ENCODE results near the gene PPP4R1.

The PPP4R1 gene

GRCh38 chr18:9558387-9559064 is 55.8 kb downstream of the PPP4R1 start:
- no peak overlapping the region for H3K27ac ChIP-seq
- no peak overlapping the region for H2AFZ ChIP-seq (ENCODE audit: low read depth)
- no peak overlapping the region for H3K4me3 ChIP-seq (IDR thresholded peaks at IDR 0.05; ENCODE audit: insufficient read depth, low read depth, low read length)
- peaks cover 5% of the 10 kb centered on the region for H3K36me3 ChIP-seq (ENCODE audit: insufficient read depth)
- no peaks in the 10 kb centered on the region for H3K79me2 ChIP-seq (ENCODE audit: insufficient read depth, low read depth)
- H4K20me1 ChIP-seq (ENCODE audit: insufficient read depth) = no peaks in the 10 kb centered on the region; the same call in 1 of the 2 replicates
- no peak overlapping the region for H3K9ac ChIP-seq
- no peaks in the 10 kb centered on the region for H3K4me1 ChIP-seq (ENCODE audit: low read depth, poor library complexity, severe bottlenecking)
- no peak overlapping the region for H3K4me2 ChIP-seq
- TF ChIP-seq, protein P1, sequence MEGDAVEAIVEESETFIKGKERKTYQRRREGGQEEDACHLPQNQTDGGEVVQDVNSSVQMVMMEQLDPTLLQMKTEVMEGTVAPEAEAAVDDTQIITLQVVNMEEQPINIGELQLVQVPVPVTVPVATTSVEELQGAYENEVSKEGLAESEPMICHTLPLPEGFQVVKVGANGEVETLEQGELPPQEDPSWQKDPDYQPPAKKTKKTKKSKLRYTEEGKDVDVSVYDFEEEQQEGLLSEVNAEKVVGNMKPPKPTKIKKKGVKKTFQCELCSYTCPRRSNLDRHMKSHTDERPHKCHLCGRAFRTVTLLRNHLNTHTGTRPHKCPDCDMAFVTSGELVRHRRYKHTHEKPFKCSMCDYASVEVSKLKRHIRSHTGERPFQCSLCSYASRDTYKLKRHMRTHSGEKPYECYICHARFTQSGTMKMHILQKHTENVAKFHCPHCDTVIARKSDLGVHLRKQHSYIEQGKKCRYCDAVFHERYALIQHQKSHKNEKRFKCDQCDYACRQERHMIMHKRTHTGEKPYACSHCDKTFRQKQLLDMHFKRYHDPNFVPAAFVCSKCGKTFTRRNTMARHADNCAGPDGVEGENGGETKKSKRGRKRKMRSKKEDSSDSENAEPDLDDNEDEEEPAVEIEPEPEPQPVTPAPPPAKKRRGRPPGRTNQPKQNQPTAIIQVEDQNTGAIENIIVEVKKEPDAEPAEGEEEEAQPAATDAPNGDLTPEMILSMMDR (conservative IDR thresholded peaks at IDR 0.05; ENCODE audit: low read depth, low read length) = no peak
- H3K27me3 ChIP-seq (ENCODE audit: insufficient read depth, low read depth) = no peaks in the 10 kb centered on the region

DNA sequence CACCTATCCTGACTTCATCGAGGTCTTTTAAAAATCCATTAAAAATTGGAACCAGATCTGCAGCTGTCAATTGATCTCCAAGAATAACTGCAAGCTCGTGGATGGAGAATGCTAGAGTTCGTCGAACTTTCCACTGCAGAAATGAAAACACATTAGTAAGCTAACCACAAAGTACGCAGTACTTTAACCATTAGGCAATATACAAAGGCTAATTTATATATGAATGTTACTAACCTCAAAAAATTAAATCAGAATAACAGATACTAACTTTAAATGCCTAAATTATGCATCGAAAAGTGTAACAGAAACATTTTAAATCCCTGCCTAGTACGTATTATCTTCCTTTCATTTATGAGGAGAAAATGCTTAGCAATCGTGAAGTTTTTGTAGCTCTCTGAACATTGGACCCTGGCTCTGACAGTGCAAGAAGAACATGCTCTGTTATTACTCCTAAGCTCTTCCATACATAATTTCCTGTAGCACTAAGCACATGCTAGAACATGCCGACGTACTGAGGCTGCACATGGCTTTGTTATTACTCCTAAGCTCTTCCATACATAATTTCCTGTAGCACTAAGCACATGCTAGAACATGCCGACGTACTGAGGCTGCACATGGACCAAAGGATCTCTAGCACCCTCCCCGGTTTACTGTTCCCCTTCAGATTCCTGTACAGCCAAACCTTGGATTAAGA is 57.0 kb downstream of the PPP4R1 start:
- Histone ChIP-seq H3K27me3 (ENCODE audit: insufficient read depth, low read depth) (no peaks in the 10 kb centered on the region), H2AFZ (ENCODE audit: low read depth) (no peak overlapping the region), H3K27ac (no peak overlapping the region), H3K79me2 (ENCODE audit: insufficient read depth, low read depth) (no peaks in the 10 kb centered on the region), H3K4me3 (IDR thresholded peaks at IDR 0.05; ENCODE audit: insufficient read depth, low read depth, low read length) (no peak overlapping the region), H3K4me1 (ENCODE audit: low read depth, poor library complexity, severe bottlenecking) (no peaks in the 10 kb centered on the region), H3K4me2 (no peak overlapping the region), H3K9ac (no peak overlapping the region), H3K36me3 (ENCODE audit: insufficient read depth) (peaks cover 8% of the 10 kb centered on the region; the same call in 1 of the 2 replicates), H4K20me1 (ENCODE audit: insufficient read depth) (no peaks in the 10 kb centered on the region; the same call in 1 of the 2 replicates)
- TF ChIP-seq, protein P1 (conservative IDR thresholded peaks at IDR 0.05; ENCODE audit: low read depth, low read length) = no peak

- Histone ChIP-seq H3K4me2 (no peak overlapping the region), H3K4me3 (IDR thresholded peaks at IDR 0.05; ENCODE audit: insufficient read depth, low read depth, low read length) (no peak overlapping the region), H3K79me2 (ENCODE audit: insufficient read depth, low read depth) (no peaks in the 10 kb centered on the region), H3K4me1 (ENCODE audit: low read depth, poor library complexity, severe bottlenecking) (no peaks in the 10 kb centered on the region), H3K9ac (no peak overlapping the region), H3K27ac (no peak overlapping the region), H4K20me1 (ENCODE audit: insufficient read depth) (no peaks in the 10 kb centered on the region; the same call in 1 of the 2 replicates), H2AFZ (ENCODE audit: low read depth) (no peak overlapping the region), H3K36me3 (ENCODE audit: insufficient read depth) (peaks cover 10% of the 10 kb centered on the region; the same call in 1 of the 2 replicates), H3K27me3 (ENCODE audit: insufficient read depth, low read depth) (no peaks in the 10 kb centered on the region)
- TF ChIP-seq, protein P1 (conservative IDR thresholded peaks at IDR 0.05; ENCODE audit: low read depth, low read length) = no peak
Observed at GRCh38 chr18:9552616-9553015, 61.7 kb downstream of the PPP4R1 start.

GRCh38 chr18:9552191-9552590 is 62.2 kb downstream of the PPP4R1 start:
- no peaks in the 10 kb centered on the region for H3K27me3 ChIP-seq (ENCODE audit: insufficient read depth, low read depth)
- no peaks in the 10 kb centered on the region for H4K20me1 ChIP-seq (ENCODE audit: insufficient read depth)
- H3K4me1 ChIP-seq (ENCODE audit: low read depth, poor library complexity, severe bottlenecking) = no peaks in the 10 kb centered on the region
- no peak overlapping the region for H3K4me2 ChIP-seq
- H3K79me2 ChIP-seq (ENCODE audit: insufficient read depth, low read depth) = no peaks in the 10 kb centered on the region
- H3K27ac ChIP-seq = no peak overlapping the region
- H3K9ac ChIP-seq = no peak overlapping the region
- no peak overlapping the region for H3K4me3 ChIP-seq (IDR thresholded peaks at IDR 0.05; ENCODE audit: insufficient read depth, low read depth, low read length)
- no peak overlapping the region for H2AFZ ChIP-seq (ENCODE audit: low read depth)
- peaks cover 14% of the 10 kb centered on the region; the same call in 1 of the 2 replicates for H3K36me3 ChIP-seq (ENCODE audit: insufficient read depth)
- TF ChIP-seq, protein P1 (conservative IDR thresholded peaks at IDR 0.05; ENCODE audit: low read depth, low read length) = no peak

Data from KMS-11 (cell line).